ENCODE data around the gene EI24. TPM values are rescaled to one million over a fixed set of nuclear protein-coding genes. Genes with fewer than 3 reads are reported as not detected.
A peak's percentile ranks its signal among the peaks of the same experiment; 100 is the strongest.
"Not testable (repeated sequence)": the region's sequence is repeated elsewhere in the genome, so short reads cannot be mapped to it uniquely, and the experiment has no call there.

Gene EI24
- total RNA-seq, 4 donors from 2014 or later = 53.9 to 107 (median 80.4) TPM

DNA sequence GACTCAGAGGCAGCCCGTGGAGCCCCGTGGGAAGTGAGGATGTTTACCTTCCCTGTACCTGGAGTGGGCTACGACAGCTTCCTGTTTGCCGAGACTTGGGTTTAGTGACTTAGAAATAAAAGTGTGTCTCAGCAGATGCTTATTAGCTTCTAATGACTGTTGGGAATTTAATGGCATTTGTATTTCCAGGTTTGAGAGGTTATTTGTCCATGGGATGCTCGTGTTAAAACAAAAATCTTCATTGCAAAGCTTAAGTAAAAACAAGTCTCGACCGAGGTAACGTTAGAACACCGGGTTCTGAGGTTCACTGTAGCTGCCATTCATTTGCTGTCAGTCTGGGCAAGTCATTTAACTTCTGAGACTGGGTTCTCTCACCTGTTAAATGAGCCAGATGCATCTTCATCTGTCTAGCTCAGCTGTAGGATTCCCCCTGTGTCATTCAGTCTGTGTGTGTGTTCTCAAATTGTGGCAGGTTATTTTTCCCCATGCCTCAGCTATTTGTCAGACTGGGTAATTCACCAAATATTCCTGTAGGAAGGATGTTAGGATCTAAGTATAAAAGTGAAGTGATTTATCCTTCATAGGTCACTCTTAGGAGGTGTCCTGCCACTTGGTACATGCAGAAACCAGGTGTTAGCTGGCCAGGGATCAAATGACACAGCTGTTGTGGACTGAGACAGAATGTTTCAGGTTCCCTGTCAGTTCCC, 791 bp downstream of the EI24 start:
- H3K9me3 ChIP-seq = no peaks in the 10 kb centered on the region
- peaks cover 5 to 24% (median 9%) of the 10 kb centered on the region in 4 donors for H3K4me1 ChIP-seq
- peaks cover 0 to 16% (median 10%) of the 10 kb centered on the region in 4 donors for H3K36me3 ChIP-seq
- intact Hi-C loops (cut with DNase I; ENCODE audit: low total_unique reads) = loop anchor here (5.0 kb wide), 1 partner anchor 302 kb away; no protein-coding TSS in a partner anchor
- H3K27ac ChIP-seq = peak overlapping the region; percentile 87 to 90 (median 88)
- DNase-seq = no peak
- peak overlapping the region; percentile 75 to 99 (median 87) for H3K4me3 ChIP-seq
- H3K27me3 ChIP-seq = no peaks in the 10 kb centered on the region
- in situ Hi-C loops (cut with MboI; ENCODE audit: low pct_ligation_motif_present in 1 of 4, low pct_unique_long_range_greater_than_20kb in 1 of 4, low sequenced_read_pairs in 3 of 4) = no loop called here
- 2% methylated on average over 7 to 9 of the region's 9 CpGs for WGBS, 2 donors (ENCODE audit: low coverage in 1 of 2)
- TF ChIP-seq, protein P1, sequence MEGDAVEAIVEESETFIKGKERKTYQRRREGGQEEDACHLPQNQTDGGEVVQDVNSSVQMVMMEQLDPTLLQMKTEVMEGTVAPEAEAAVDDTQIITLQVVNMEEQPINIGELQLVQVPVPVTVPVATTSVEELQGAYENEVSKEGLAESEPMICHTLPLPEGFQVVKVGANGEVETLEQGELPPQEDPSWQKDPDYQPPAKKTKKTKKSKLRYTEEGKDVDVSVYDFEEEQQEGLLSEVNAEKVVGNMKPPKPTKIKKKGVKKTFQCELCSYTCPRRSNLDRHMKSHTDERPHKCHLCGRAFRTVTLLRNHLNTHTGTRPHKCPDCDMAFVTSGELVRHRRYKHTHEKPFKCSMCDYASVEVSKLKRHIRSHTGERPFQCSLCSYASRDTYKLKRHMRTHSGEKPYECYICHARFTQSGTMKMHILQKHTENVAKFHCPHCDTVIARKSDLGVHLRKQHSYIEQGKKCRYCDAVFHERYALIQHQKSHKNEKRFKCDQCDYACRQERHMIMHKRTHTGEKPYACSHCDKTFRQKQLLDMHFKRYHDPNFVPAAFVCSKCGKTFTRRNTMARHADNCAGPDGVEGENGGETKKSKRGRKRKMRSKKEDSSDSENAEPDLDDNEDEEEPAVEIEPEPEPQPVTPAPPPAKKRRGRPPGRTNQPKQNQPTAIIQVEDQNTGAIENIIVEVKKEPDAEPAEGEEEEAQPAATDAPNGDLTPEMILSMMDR (IDR thresholded peaks at IDR 0.05) = no peak
- TF ChIP-seq EP300 (IDR thresholded peaks at IDR 0.05; ENCODE audit: low read depth) (no peak), POLR2AphosphoS5 (IDR thresholded peaks at IDR 0.05) (no peak)

DNA sequence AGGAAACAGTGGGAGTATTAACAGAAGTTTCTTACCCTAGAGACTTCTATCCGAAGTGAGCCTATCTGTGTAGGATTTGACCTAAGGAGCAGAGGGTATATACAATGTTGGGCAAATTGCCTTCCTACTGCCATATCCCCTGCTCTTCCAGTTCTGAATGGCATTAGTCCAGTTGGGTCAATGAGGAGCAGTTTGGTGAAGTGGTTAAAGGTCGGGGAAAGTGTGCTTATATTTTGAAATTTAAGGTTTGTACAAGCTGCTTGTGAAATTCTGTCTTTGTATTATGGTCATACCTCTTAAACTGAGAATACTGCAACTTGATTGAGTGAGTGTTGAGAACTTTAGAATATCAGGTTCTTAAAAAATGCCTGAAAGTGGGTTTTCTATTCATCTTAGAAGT, 1.7 kb downstream of the EI24 start:
- Histone ChIP-seq H3K4me3 (no peak overlapping the region), H3K9me3 (no peaks in the 10 kb centered on the region), H3K27me3 (no peaks in the 10 kb centered on the region), H3K36me3 (peaks cover 0 to 24% (median 14%) of the 10 kb centered on the region in 4 donors), H3K27ac (no peak overlapping the region), H3K4me1 (peaks cover 5 to 24% (median 9%) of the 10 kb centered on the region in 4 donors)
- in situ Hi-C loops (cut with MboI; ENCODE audit: low pct_ligation_motif_present in 1 of 4, low pct_unique_long_range_greater_than_20kb in 1 of 4, low sequenced_read_pairs in 3 of 4) (no loop called here), intact Hi-C loops (cut with DNase I; ENCODE audit: low total_unique reads) (no loop called here)
- no peak for TF ChIP-seq POLR2A (IDR thresholded peaks at IDR 0.05)
- TF ChIP-seq, protein P1 (IDR thresholded peaks at IDR 0.05) = no peak
- no peak for TF ChIP-seq EP300 (IDR thresholded peaks at IDR 0.05; ENCODE audit: low read depth)
- no peak for TF ChIP-seq POLR2AphosphoS5 (IDR thresholded peaks at IDR 0.05)
- DNase-seq = no peak
- 57 to 83% methylated on average over 1 to 2 of the region's 2 CpGs for WGBS, 2 donors (ENCODE audit: low coverage in 1 of 2)

DNA sequence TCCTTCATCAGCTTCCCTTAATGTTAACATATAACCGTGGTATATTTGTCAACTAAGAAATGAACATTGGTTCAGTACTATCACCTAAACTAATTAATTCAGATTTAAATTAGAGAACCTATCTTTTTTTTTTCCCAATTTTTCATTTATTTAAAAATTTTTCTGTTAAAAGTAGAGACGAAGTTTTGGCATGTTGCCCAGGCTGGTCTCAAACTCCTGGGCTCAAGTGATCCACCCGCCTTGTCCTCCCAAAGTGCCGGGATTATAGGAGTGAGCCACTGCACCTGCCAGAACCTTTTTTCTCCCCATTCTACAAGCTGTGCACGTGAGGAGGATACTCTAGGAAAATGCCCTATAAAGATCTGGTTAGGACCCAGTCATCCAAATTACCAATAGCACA, 3.6 kb downstream of the EI24 start:
- TF ChIP-seq POLR2A (IDR thresholded peaks at IDR 0.05) = no peak
- TF ChIP-seq EP300 (IDR thresholded peaks at IDR 0.05; ENCODE audit: low read depth) = no peak
- TF ChIP-seq POLR2AphosphoS5 (IDR thresholded peaks at IDR 0.05) = no peak
- TF ChIP-seq, protein P1 (IDR thresholded peaks at IDR 0.05) = no peak
- Histone ChIP-seq H3K36me3 (peaks cover 0 to 43% (median 22%) of the 10 kb centered on the region in 4 donors), H3K9me3 (no peaks in the 10 kb centered on the region), H3K27me3 (no peaks in the 10 kb centered on the region), H3K4me3 (no peak overlapping the region), H3K27ac (no peak overlapping the region), H3K4me1 (peaks cover 5 to 24% (median 9%) of the 10 kb centered on the region in 4 donors)
- no peak for DNase-seq
- WGBS, 2 donors (ENCODE audit: low coverage in 1 of 2) = 78 to 87% methylated on average over 5 of the region's 5 CpGs
- in situ Hi-C loops (cut with MboI; ENCODE audit: low pct_ligation_motif_present in 1 of 4, low pct_unique_long_range_greater_than_20kb in 1 of 4, low sequenced_read_pairs in 3 of 4) = no loop called here
- intact Hi-C loops (cut with DNase I; ENCODE audit: low total_unique reads) = no loop called here

DNA sequence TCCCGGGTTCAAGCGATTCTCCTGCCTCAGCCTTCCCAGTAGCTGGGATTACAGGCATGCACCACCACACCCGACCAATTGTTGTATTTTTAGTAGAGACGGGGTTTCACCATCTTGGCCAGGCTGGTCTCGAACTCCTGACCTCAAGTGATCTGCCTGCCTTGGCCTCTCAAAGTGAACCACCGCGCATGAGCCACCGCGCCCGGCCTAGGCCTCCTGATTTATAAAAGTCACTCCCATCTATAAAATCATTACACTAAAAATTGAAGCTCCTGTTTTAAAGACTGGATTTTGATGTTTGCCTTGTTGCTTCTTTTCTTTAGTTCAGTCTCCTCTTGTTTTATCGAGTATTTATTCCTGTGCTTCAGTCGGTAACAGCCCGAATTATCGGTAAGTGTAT, 7.9 kb downstream of the EI24 start:
- DNase-seq; H3K27ac ChIP-seq; H3K27me3 ChIP-seq; H3K4me3 ChIP-seq; intact Hi-C loops (cut with DNase I; ENCODE audit: low total_unique reads); H3K9me3 ChIP-seq; H3K4me1 ChIP-seq: not testable (repeated sequence)
- peaks cover 0 to 82% (median 40%) of the 10 kb centered on the region in 4 donors for H3K36me3 ChIP-seq
- in situ Hi-C loops (cut with MboI; ENCODE audit: low pct_ligation_motif_present in 1 of 4, low pct_unique_long_range_greater_than_20kb in 1 of 4, low sequenced_read_pairs in 3 of 4) = loop anchor here in 1 of 4 donors (25.0 kb wide), 1 partner anchor 635 kb away; the partner anchor contains the start of genes FAM118B and RPUSD4
- 91 to 96% methylated on average over 14 of the region's 14 CpGs for WGBS, 2 donors (ENCODE audit: low coverage in 1 of 2)
